ENCODE results near the gene PCAT7.

DNA sequence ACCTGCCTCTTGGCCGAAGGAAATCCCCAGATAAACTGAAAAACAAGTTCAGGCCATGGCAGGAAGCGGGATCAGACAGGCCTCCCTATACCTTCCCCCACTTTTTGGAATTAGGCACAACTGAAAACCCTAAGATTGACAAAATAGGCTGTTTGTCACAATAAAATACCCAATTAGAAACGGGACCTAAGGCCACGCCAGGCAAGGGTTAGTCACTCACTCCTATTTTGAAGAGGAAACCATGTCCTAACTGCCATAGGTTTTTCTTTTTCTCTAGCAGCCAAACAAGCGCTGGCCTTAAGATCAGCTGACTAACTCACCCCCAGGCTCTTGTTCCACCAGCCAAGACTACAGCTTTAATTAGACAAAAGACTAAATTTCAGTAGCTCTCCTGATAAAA is 26.8 kb downstream of the PCAT7 start:
- no peak for TF ChIP-seq EZH2 (IDR thresholded peaks at IDR 0.05; ENCODE audit: insufficient read depth, low read length)
- TF ChIP-seq CTCF (IDR thresholded peaks at IDR 0.05; ENCODE audit: insufficient read depth, low read depth, low read length) = no peak

Data from astrocyte (in vitro differentiated cells and primary cell).